ENCODE data around the gene INA. TPM values are rescaled to one million over a fixed set of nuclear protein-coding genes. Genes with fewer than 3 reads are reported as not detected.

Gene INA
- total RNA-seq, 1 experiment from 2014 or later, result 16.2 TPM

- DNase-seq (ENCODE audit: low spot score), result peak; percentile 42
- no TSS peak for BruUV-seq (replicated peaks)
- H3K4me3 ChIP-seq (ENCODE audit: low read depth, low read length, poor library complexity, severe bottlenecking), result no peak overlapping the region
- CTCF ChIA-PET, result no interaction called here
- no peaks in the 10 kb centered on the region for H3K9me3 ChIP-seq (ENCODE audit: low read depth, low read length, poor library complexity, severe bottlenecking)
- peaks cover 10% of the 10 kb centered on the region for H3K27me3 ChIP-seq (replicated peaks; ENCODE audit: insufficient read depth, low read depth, low read length, poor library complexity)
- H3K27ac ChIP-seq (ENCODE audit: low read depth, low read length, poor library complexity, severe bottlenecking), result no peak overlapping the region
- peaks cover 16% of the 10 kb centered on the region for H3K4me1 ChIP-seq (ENCODE audit: insufficient read depth, low read length, poor library complexity, severe bottlenecking)
- no peak for TF ChIP-seq CTCF (conservative IDR thresholded peaks at IDR 0.05; ENCODE audit: low read depth, low read length)
- no peak for TF ChIP-seq EZH2 (IDR thresholded peaks at IDR 0.05; ENCODE audit: borderline replicate concordance, low read depth, low read length, poor library complexity, severe bottlenecking)
- H3K36me3 ChIP-seq (ENCODE audit: insufficient read depth, low read length, poor library complexity, severe bottlenecking), result no peaks in the 10 kb centered on the region
- intact Hi-C loops (cut with micrococcal nuclease; ENCODE audit: unreplicated experiment), result no loop called here
- POLR2A ChIA-PET (ENCODE audit: low non-redundant PET), result no interaction called here
Observed at GRCh38 chr10:103281753-103282152, 4.8 kb downstream of the INA start.

- Histone ChIP-seq H3K9me3 (ENCODE audit: low read depth, low read length, poor library complexity, severe bottlenecking) (no peaks in the 10 kb centered on the region), H3K27me3 (replicated peaks; ENCODE audit: insufficient read depth, low read depth, low read length, poor library complexity) (peaks cover 3% of the 10 kb centered on the region), H3K36me3 (ENCODE audit: insufficient read depth, low read length, poor library complexity, severe bottlenecking) (no peaks in the 10 kb centered on the region), H3K27ac (ENCODE audit: low read depth, low read length, poor library complexity, severe bottlenecking) (no peak overlapping the region), H3K4me1 (ENCODE audit: insufficient read depth, low read length, poor library complexity, severe bottlenecking) (peaks cover 4% of the 10 kb centered on the region), H3K4me3 (ENCODE audit: low read depth, low read length, poor library complexity, severe bottlenecking) (no peak overlapping the region)
- BruUV-seq (replicated peaks), result no TSS peak
- DNase-seq (ENCODE audit: low spot score), result no peak
- ChIA-PET POLR2A (ENCODE audit: low non-redundant PET) (no interaction called here), CTCF (no interaction called here)
- TF ChIP-seq EZH2 (IDR thresholded peaks at IDR 0.05; ENCODE audit: borderline replicate concordance, low read depth, low read length, poor library complexity, severe bottlenecking) (no peak), CTCF (conservative IDR thresholded peaks at IDR 0.05; ENCODE audit: low read depth, low read length) (no peak)
- intact Hi-C loops (cut with micrococcal nuclease; ENCODE audit: unreplicated experiment), result no loop called here
Observed at GRCh38 chr10:103282961-103283360, 6.0 kb downstream of the INA start.

- intact Hi-C loops (cut with micrococcal nuclease; ENCODE audit: unreplicated experiment), result no loop called here
- TF ChIP-seq EZH2 (IDR thresholded peaks at IDR 0.05; ENCODE audit: borderline replicate concordance, low read depth, low read length, poor library complexity, severe bottlenecking) (no peak), CTCF (conservative IDR thresholded peaks at IDR 0.05; ENCODE audit: low read depth, low read length) (no peak)
- Histone ChIP-seq H3K9me3 (ENCODE audit: low read depth, low read length, poor library complexity, severe bottlenecking) (no peaks in the 10 kb centered on the region), H3K36me3 (ENCODE audit: insufficient read depth, low read length, poor library complexity, severe bottlenecking) (no peaks in the 10 kb centered on the region), H3K27me3 (replicated peaks; ENCODE audit: insufficient read depth, low read depth, low read length, poor library complexity) (no peaks in the 10 kb centered on the region), H3K27ac (ENCODE audit: low read depth, low read length, poor library complexity, severe bottlenecking) (no peak overlapping the region), H3K4me3 (ENCODE audit: low read depth, low read length, poor library complexity, severe bottlenecking) (no peak overlapping the region), H3K4me1 (ENCODE audit: insufficient read depth, low read length, poor library complexity, severe bottlenecking) (no peaks in the 10 kb centered on the region)
- peak; percentile 39 for DNase-seq (ENCODE audit: low spot score)
- no TSS peak for BruUV-seq (replicated peaks)
- ChIA-PET CTCF (interaction anchor here (0.6 kb wide), 1 partner anchor 367 kb away, joined by 3 read pairs; no protein-coding TSS in a partner anchor), POLR2A (ENCODE audit: low non-redundant PET) (no interaction called here)
Observed at GRCh38 chr10:103284170-103284569, 7.2 kb downstream of the INA start.
